Astrocyte (in vitro differentiated cells and primary cell): ENCODE results near the gene LRRC34. TPM values are rescaled to one million over a fixed set of nuclear protein-coding genes. Genes with fewer than 3 reads are reported as not detected.

ENCODE experiments used
- DNase-seq: peaks from one replicate; pipeline ENCODE4 v3.0.0-alpha.2; 2010; ENCODE audit warnings: low read depth
- FAIRE-seq: peaks from 2 replicates; lab custom pipeline; 2011; peaks lifted over from hg19 to GRCh38; lab: Jason Lieb, UNC
- H2AFZ ChIP-seq: 2 replicates; pipeline ENCODE4 v1.6.0; 2012; ENCODE audit warnings: low read depth, low read length, inconsistent platforms
- H3K27ac ChIP-seq: 2 replicates; pipeline ENCODE4 v1.5.1; 2011; ENCODE audit warnings: low read depth, low read length, inconsistent platforms
- H3K27me3 ChIP-seq: 2 replicates; pipeline ENCODE4 v1.6.0; 2011; ENCODE audit warnings: low read length, inconsistent platforms; ENCODE audit not compliant: insufficient read depth
- H3K36me3 ChIP-seq: 2 replicates; pipeline ENCODE4 v1.5.1; 2011; ENCODE audit warnings: low read length, inconsistent platforms; ENCODE audit not compliant: insufficient read depth
- H3K4me1 ChIP-seq: 2 replicates; pipeline ENCODE4 v1.5.1; 2011; ENCODE audit warnings: low read length, inconsistent platforms; ENCODE audit not compliant: insufficient read depth
- H3K4me2 ChIP-seq: 2 replicates; pipeline ENCODE4 v1.6.0; 2012; ENCODE audit warnings: low read length, inconsistent platforms
- H3K4me3 ChIP-seq: 2 replicates; pipeline ENCODE4 v1.5.1; 2011; ENCODE audit warnings: low read depth, mild to moderate bottlenecking, low read length, inconsistent platforms; ENCODE audit not compliant: insufficient read depth
- H3K79me2 ChIP-seq: 2 replicates; pipeline ENCODE4 v1.6.0; 2012; ENCODE audit warnings: mild to moderate bottlenecking, low read length, inconsistent platforms; ENCODE audit not compliant: insufficient read depth
- H3K9ac ChIP-seq: 2 replicates; pipeline ENCODE4 v1.6.0; 2012; ENCODE audit warnings: mild to moderate bottlenecking, low read length, inconsistent platforms
- H3K9me3 ChIP-seq: 2 replicates; pipeline ENCODE4 v1.5.1; 2012; ENCODE audit warnings: low read depth, mild to moderate bottlenecking, low read length, inconsistent platforms; ENCODE audit not compliant: insufficient read depth
- H4K20me1 ChIP-seq: 2 replicates; pipeline ENCODE4 v1.6.0; 2012; ENCODE audit warnings: low read length, inconsistent platforms; ENCODE audit not compliant: insufficient read depth
- H3K27ac Mint-ChIP-seq: one replicate; pipeline ENCODE4 v1.8.0; 2021; ENCODE audit warnings: mild to moderate bottlenecking, mixed read lengths; ENCODE audit not compliant: unreplicated experiment
- H3K27me3 Mint-ChIP-seq: one replicate; pipeline ENCODE4 v1.8.0; 2021; ENCODE audit warnings: low read depth, mixed read lengths; ENCODE audit not compliant: unreplicated experiment
- H3K36me3 Mint-ChIP-seq: one replicate; pipeline ENCODE4 v1.8.0; 2021; ENCODE audit warnings: low read depth, mixed read lengths; ENCODE audit not compliant: unreplicated experiment
- H3K4me1 Mint-ChIP-seq: one replicate; pipeline ENCODE4 v1.8.0; 2021; ENCODE audit warnings: low read depth, mixed read lengths; ENCODE audit not compliant: unreplicated experiment
- H3K4me3 Mint-ChIP-seq: one replicate; pipeline ENCODE4 v1.8.0; 2021; ENCODE audit warnings: mild to moderate bottlenecking, moderate library complexity, mixed read lengths; ENCODE audit not compliant: unreplicated experiment
- H3K9me3 Mint-ChIP-seq: one replicate; pipeline ENCODE4 v1.8.0; 2021; ENCODE audit warnings: mild to moderate bottlenecking, mixed read lengths; ENCODE audit not compliant: unreplicated experiment
- CTCF ChIP-seq: IDR thresholded peaks from 2 replicates; pipeline ENCODE4 v1.5.1; 2011; ENCODE audit warnings: low read depth, mild to moderate bottlenecking, inconsistent platforms, low read length, moderate library complexity; ENCODE audit not compliant: insufficient read depth
- EZH2 ChIP-seq: IDR thresholded peaks from 2 replicates; pipeline ENCODE4 v1.6.1; 2012; ENCODE audit warnings: mild to moderate bottlenecking, low read length, inconsistent platforms; ENCODE audit not compliant: insufficient read depth
- total RNA-seq: library from RNA; stranded (reverse); gene quantifications from 2 replicates; pipeline ENCODE4 v1.2.1, GENCODE V29; 2021

Gene LRRC34
- total RNA-seq, 1 donor from 2014 or later: 1.0 TPM

GRCh38 chr3:169750665-169751064 lies 62.0 kb downstream of the LRRC34 start:
- DNase-seq (no peak), FAIRE-seq (no peak)
- H3K4me3 ChIP-seq: no peak overlapping the region
- H3K27me3 Mint-ChIP-seq: no peaks in the 10 kb centered on the region
- no peak overlapping the region for H3K27ac ChIP-seq
- H3K27me3 ChIP-seq: peaks cover 7% of the 10 kb centered on the region
- H3K9ac ChIP-seq: no peak overlapping the region
- no peaks in the 10 kb centered on the region for H3K79me2 ChIP-seq
- no peak overlapping the region for H3K4me2 ChIP-seq
- TF ChIP-seq CTCF: no peak
- no peak for TF ChIP-seq EZH2
- no peaks in the 10 kb centered on the region for H3K4me1 Mint-ChIP-seq
- no peaks in the 10 kb centered on the region for H4K20me1 ChIP-seq
- no peaks in the 10 kb centered on the region for H3K9me3 ChIP-seq
- H3K36me3 Mint-ChIP-seq: no peaks in the 10 kb centered on the region
- H3K27ac Mint-ChIP-seq: no peak overlapping the region
- H3K4me1 ChIP-seq: no peaks in the 10 kb centered on the region
- H2AFZ ChIP-seq: no peak overlapping the region
- no peak overlapping the region for H3K4me3 Mint-ChIP-seq
- H3K9me3 Mint-ChIP-seq: no peaks in the 10 kb centered on the region
- H3K36me3 ChIP-seq: no peaks in the 10 kb centered on the region

- Histone ChIP-seq H3K4me2 (no peak overlapping the region), H3K4me3 (no peak overlapping the region), H3K27ac (no peak overlapping the region), H2AFZ (no peak overlapping the region), H4K20me1 (no peaks in the 10 kb centered on the region), H3K9ac (no peak overlapping the region), H3K9me3 (no peaks in the 10 kb centered on the region), H3K4me1 (no peaks in the 10 kb centered on the region), H3K27me3 (peaks cover 7% of the 10 kb centered on the region), H3K79me2 (no peaks in the 10 kb centered on the region), H3K36me3 (no peaks in the 10 kb centered on the region)
- Mint-ChIP-seq H3K27me3 (no peaks in the 10 kb centered on the region), H3K9me3 (no peaks in the 10 kb centered on the region), H3K4me3 (no peak overlapping the region), H3K36me3 (no peaks in the 10 kb centered on the region), H3K4me1 (no peaks in the 10 kb centered on the region), H3K27ac (no peak overlapping the region)
- DNase-seq: no peak
- no peak for FAIRE-seq
- TF ChIP-seq EZH2: no peak
Measured at GRCh38 chr3:169748670-169749069, 64.0 kb downstream of the LRRC34 start.

- Histone ChIP-seq H3K4me1 (no peaks in the 10 kb centered on the region), H3K79me2 (no peaks in the 10 kb centered on the region), H4K20me1 (no peaks in the 10 kb centered on the region), H2AFZ (no peak overlapping the region), H3K36me3 (no peaks in the 10 kb centered on the region), H3K9ac (no peak overlapping the region), H3K4me2 (no peak overlapping the region), H3K27ac (no peak overlapping the region), H3K27me3 (peaks cover 5% of the 10 kb centered on the region), H3K9me3 (no peaks in the 10 kb centered on the region), H3K4me3 (no peak overlapping the region)
- no peaks in the 10 kb centered on the region for H3K36me3 Mint-ChIP-seq
- TF ChIP-seq EZH2 (no peak), CTCF (no peak)
- no peaks in the 10 kb centered on the region for H3K9me3 Mint-ChIP-seq
- no peak overlapping the region for H3K4me3 Mint-ChIP-seq
- DNase-seq (no peak), FAIRE-seq (no peak)
- no peaks in the 10 kb centered on the region for H3K27me3 Mint-ChIP-seq
- H3K27ac Mint-ChIP-seq: no peak overlapping the region
- no peaks in the 10 kb centered on the region for H3K4me1 Mint-ChIP-seq
Measured at GRCh38 chr3:169746924-169747323, 65.8 kb downstream of the LRRC34 start.
